Measurements from ENCODE around the gene USP17L24.
"Not testable (repeated sequence)": the region's sequence is repeated elsewhere in the genome, so short reads cannot be mapped to it uniquely, and the experiment has no call there.

Gene USP17L24

GRCh38 chr4:9324865-9325264 is at the start of gene USP17L24:
TSS of gene USP17L24 (plus strand) at chr4:9325165. CDS start at chr4:9325165, 0 bp downstream.
- DNase-seq, result not testable (repeated sequence)

- DNase-seq, result not testable (repeated sequence)
Measured at GRCh38 chr4:9324191-9324590, 774 bp upstream of the USP17L24 start.

- not testable (repeated sequence) for DNase-seq
Measured at GRCh38 chr4:9329611-9330010, 4.6 kb downstream of the USP17L24 start, which contains the start of gene USP17L25. TSS of gene USP17L25 (plus strand) at chr4:9329911. CDS start at chr4:9329911, 0 bp downstream.

- not testable (repeated sequence) for DNase-seq
Measured at GRCh38 chr4:9334358-9334757, 9.4 kb downstream of the USP17L24 start, which contains the start of gene USP17L26. TSS of gene USP17L26 (plus strand) at chr4:9334658. CDS start at chr4:9334658, 0 bp downstream.

GRCh38 chr4:9339103-9339502 is 14.1 kb downstream of the USP17L24 start, which contains the start of gene USP17L5:
TSS of gene USP17L5 (plus strand) at chr4:9339403. CDS start at chr4:9339403, 0 bp downstream.
- DNase-seq, result not testable (repeated sequence)

GRCh38 chr4:9343848-9344247 is 18.9 kb downstream of the USP17L24 start, which contains the start of gene USP17L27:
TSS of gene USP17L27 (plus strand) at chr4:9344148. CDS start at chr4:9344148, 0 bp downstream.
- DNase-seq, result not testable (repeated sequence)

- not testable (repeated sequence) for DNase-seq
Measured at GRCh38 chr4:9348593-9348992, 23.6 kb downstream of the USP17L24 start, which contains the start of gene USP17L28. TSS of gene USP17L28 (plus strand) at chr4:9348893. CDS start at chr4:9348893, 0 bp downstream.

GRCh38 chr4:9350866-9351265 is 25.9 kb downstream of the USP17L24 start:
- DNase-seq, result not testable (repeated sequence)

GRCh38 chr4:9353338-9353737 is 28.4 kb downstream of the USP17L24 start, which contains the start of gene USP17L29:
TSS of gene USP17L29 (plus strand) at chr4:9353638. CDS start at chr4:9353638, 0 bp downstream.
- DNase-seq, result not testable (repeated sequence)

- DNase-seq, result not testable (repeated sequence)
Measured at GRCh38 chr4:9362829-9363228, 37.9 kb downstream of the USP17L24 start, which contains the start of gene USP17L30. TSS of gene USP17L30 (plus strand) at chr4:9363129. CDS start at chr4:9363129, 0 bp downstream.
